ENCODE measurements around the gene CIRBP. TPM values are rescaled to one million over a fixed set of nuclear protein-coding genes. Genes with fewer than 3 reads are reported as not detected.
A peak's percentile ranks its signal among the peaks of the same experiment; 100 is the strongest.

The CIRBP gene
- total and polyA plus RNA-seq, 9 of the 15 experiments (the other 6 are each of a cell fraction or from before 2014, with no cell fraction given) = 20.5 to 327 (median 176) TPM

DNA sequence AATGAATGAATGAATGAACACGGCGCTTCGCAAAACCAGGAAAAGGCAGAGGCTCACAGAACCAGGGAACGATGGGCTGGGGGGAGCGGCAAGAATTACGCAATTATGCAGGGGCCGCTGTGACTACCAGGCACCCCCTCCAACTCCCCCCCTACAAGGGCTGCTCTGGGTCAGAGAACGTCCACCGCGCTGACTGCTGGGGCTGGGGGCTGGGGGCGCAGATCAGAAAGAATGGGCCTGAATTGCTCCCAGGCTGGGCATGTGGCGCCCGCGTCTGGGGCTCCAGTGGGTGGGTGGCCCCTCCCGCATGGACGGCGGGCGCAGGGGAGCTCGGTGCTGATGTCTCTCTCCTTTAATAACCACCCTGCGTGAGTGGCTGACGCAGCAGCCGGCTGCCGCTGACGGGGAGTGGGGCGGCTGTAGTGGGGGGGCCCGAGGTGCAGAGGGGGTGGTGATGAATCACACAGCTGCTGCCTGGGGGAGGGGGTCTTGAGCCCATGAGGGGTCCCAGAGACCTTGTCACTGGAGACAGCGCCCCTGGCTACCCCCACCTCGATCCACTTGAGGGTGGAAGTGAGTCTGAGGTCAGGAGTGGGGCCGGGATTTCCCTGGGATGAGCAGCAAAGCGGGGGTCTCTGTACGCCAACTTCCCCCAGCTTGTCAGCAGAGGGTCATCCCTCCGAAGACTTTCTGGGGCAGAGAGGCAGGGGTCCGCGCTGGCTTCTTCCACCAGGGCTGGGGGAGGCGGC lies 1.5 kb upstream of the CIRBP start (continued):
- TF ChIP-seq, protein P1, sequence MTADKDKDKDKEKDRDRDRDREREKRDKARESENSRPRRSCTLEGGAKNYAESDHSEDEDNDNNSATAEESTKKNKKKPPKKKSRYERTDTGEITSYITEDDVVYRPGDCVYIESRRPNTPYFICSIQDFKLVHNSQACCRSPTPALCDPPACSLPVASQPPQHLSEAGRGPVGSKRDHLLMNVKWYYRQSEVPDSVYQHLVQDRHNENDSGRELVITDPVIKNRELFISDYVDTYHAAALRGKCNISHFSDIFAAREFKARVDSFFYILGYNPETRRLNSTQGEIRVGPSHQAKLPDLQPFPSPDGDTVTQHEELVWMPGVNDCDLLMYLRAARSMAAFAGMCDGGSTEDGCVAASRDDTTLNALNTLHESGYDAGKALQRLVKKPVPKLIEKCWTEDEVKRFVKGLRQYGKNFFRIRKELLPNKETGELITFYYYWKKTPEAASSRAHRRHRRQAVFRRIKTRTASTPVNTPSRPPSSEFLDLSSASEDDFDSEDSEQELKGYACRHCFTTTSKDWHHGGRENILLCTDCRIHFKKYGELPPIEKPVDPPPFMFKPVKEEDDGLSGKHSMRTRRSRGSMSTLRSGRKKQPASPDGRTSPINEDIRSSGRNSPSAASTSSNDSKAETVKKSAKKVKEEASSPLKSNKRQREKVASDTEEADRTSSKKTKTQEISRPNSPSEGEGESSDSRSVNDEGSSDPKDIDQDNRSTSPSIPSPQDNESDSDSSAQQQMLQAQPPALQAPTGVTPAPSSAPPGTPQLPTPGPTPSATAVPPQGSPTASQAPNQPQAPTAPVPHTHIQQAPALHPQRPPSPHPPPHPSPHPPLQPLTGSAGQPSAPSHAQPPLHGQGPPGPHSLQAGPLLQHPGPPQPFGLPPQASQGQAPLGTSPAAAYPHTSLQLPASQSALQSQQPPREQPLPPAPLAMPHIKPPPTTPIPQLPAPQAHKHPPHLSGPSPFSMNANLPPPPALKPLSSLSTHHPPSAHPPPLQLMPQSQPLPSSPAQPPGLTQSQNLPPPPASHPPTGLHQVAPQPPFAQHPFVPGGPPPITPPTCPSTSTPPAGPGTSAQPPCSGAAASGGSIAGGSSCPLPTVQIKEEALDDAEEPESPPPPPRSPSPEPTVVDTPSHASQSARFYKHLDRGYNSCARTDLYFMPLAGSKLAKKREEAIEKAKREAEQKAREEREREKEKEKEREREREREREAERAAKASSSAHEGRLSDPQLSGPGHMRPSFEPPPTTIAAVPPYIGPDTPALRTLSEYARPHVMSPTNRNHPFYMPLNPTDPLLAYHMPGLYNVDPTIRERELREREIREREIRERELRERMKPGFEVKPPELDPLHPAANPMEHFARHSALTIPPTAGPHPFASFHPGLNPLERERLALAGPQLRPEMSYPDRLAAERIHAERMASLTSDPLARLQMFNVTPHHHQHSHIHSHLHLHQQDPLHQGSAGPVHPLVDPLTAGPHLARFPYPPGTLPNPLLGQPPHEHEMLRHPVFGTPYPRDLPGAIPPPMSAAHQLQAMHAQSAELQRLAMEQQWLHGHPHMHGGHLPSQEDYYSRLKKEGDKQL (CRISPR knock-in tag; IDR thresholded peaks at IDR 0.05; ENCODE audit: borderline replicate concordance) = peak; percentile 68; the same call in 1 of the 2 replicates
- TF ChIP-seq CEBPG (CRISPR knock-in tag; IDR thresholded peaks at IDR 0.05) = peak; percentile 81
- TF ChIP-seq CEBPG (tag; conservative IDR thresholded peaks at IDR 0.05 in 1 of 2, IDR thresholded peaks at IDR 0.05 in 1 of 2) = no peak; a peak in 1 of 4 replicates
- TF ChIP-seq ZNF24 (IDR thresholded peaks at IDR 0.05) = peak; percentile 97
- TF ChIP-seq, protein P2, sequence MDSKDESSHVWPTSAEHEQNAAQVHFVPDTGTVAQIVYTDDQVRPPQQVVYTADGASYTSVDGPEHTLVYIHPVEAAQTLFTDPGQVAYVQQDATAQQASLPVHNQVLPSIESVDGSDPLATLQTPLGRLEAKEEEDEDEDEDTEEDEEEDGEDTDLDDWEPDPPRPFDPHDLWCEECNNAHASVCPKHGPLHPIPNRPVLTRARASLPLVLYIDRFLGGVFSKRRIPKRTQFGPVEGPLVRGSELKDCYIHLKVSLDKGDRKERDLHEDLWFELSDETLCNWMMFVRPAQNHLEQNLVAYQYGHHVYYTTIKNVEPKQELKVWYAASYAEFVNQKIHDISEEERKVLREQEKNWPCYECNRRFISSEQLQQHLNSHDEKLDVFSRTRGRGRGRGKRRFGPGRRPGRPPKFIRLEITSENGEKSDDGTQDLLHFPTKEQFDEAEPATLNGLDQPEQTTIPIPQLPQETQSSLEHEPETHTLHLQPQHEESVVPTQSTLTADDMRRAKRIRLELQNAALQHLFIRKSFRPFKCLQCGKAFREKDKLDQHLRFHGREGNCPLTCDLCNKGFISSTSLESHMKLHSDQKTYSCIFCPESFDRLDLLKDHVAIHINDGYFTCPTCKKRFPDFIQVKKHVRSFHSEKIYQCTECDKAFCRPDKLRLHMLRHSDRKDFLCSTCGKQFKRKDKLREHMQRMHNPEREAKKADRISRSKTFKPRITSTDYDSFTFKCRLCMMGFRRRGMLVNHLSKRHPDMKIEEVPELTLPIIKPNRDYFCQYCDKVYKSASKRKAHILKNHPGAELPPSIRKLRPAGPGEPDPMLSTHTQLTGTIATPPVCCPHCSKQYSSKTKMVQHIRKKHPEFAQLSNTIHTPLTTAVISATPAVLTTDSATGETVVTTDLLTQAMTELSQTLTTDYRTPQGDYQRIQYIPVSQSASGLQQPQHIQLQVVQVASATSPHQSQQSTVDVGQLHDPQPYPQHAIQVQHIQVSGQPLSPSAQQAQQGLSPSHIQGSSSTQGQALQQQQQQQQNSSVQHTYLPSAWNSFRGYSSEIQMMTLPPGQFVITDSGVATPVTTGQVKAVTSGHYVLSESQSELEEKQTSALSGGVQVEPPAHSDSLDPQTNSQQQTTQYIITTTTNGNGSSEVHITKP (IDR thresholded peaks at IDR 0.05; ENCODE audit: partially characterized antibody) = peak; percentile 8
- no peak for TF ChIP-seq TEAD2 (tag; IDR thresholded peaks at IDR 0.05)
- TF ChIP-seq NRF1 (conservative IDR thresholded peaks at IDR 0.05 in 1 of 2, IDR thresholded peaks at IDR 0.05 in 1 of 2) = peak in 1 of 2 experiments; percentile 3; a peak in 1 of 4 replicates
- no peak for TF ChIP-seq MCM2 (IDR thresholded peaks at IDR 0.05; ENCODE audit: low read depth)
- TF ChIP-seq EGR1 (conservative IDR thresholded peaks at IDR 0.05) = peak; percentile 32
- TF ChIP-seq, protein P3, sequence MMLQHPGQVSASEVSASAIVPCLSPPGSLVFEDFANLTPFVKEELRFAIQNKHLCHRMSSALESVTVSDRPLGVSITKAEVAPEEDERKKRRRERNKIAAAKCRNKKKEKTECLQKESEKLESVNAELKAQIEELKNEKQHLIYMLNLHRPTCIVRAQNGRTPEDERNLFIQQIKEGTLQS (IDR thresholded peaks at IDR 0.05) = peak; percentile 41; the same call in 1 of the 2 replicates
- TF ChIP-seq, protein P3 (CRISPR knock-in tag; conservative IDR thresholded peaks at IDR 0.05) = no peak

Data from K562 (cell line).